ENCODE data around the gene ASXL2. TPM values are rescaled to one million over a fixed set of nuclear protein-coding genes. Genes with fewer than 3 reads are reported as not detected.

Gene ASXL2
- total RNA-seq (2022; extraction: Qiagen RNA extraction; ENCODE audit: low read depth), result 12.7 to 20.0 TPM (median 18.0 TPM) in 5 replicates

DNA sequence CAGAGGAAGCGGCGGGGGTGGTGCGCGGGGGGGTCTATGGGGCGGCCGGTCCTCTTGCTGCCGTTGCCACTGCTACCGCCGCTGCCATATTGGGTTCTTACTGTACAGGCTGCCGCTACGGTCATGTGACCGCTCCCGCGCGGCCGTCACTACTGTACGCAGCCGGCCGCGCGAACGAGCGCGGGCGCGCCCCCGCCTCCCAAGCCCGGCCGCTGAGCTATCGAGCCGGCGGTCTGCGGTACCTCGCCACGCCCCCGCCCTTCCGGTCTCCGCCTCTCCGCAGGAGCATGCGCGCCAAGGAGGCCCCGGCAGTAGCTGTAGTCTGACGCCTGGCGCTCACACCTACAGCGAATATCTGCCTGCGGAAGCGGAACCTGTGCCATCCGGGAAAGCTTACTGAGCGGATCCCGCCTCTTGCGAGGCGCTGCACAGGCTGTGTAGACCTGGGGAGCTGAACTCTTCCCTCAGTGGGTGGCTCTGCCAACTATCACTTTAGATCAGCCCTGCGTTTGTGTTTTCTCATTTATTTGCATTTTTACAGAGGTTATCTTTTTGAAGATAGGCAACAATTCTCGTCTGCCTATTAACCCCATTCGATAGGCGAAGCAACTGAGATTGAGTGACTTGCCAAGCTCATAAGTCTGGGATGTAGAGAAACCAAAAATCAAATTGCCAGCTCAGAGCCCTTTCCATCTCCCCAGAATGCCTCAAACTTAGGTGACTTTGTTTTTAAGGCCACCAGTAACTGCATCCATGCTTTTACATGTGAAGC, at the start of gene ASXL2:
Gene ASXL2, minus strand, starts transcription at position 127 of the 772 bp plus-strand sequence. CDS start 265 bp downstream, outside the sequence.

Other genes starting within 250 kb of the ASXL2 start
- 9.2 to 11.2 TPM (median 10.4 TPM) in 5 replicates for gene DTNB, start 204.9 kb downstream of the ASXL2 start, total RNA-seq (2022; extraction: Qiagen RNA extraction; ENCODE audit: low read depth)
- gene KIF3C, start 104.0 kb upstream of the ASXL2 start, total RNA-seq (2022; extraction: Qiagen RNA extraction; ENCODE audit: low read depth), result 46.7 to 55.2 TPM (median 52.2 TPM) in 5 replicates
- 309 to 339 TPM (median 326 TPM) in 5 replicates for gene RAB10, start 155.6 kb upstream of the ASXL2 start, total RNA-seq (2022; extraction: Qiagen RNA extraction; ENCODE audit: low read depth)